Measurements from ENCODE around the gene EYA2.
"Not testable (repeated sequence)": the region's sequence is repeated elsewhere in the genome, so short reads cannot be mapped to it uniquely, and the experiment has no call there.

The EYA2 gene

GRCh38 chr20:46894579-46894958 is at the start of gene EYA2:
EYA2 (plus strand) TSS chr20:46894843; CDS start chr20:46990011, 95,168 bp downstream.
- DNase-seq: peak; percentile 53

- DNase-seq: no peak
Measured at GRCh38 chr20:46844965-46845364, 49.7 kb upstream of the EYA2 start.

GRCh38 chr20:46849269-46849668 is 45.4 kb upstream of the EYA2 start:
- DNase-seq: no peak

GRCh38 chr20:46849751-46850150 is 44.9 kb upstream of the EYA2 start:
- DNase-seq: no peak

GRCh38 chr20:46850416-46850815 is 44.2 kb upstream of the EYA2 start:
- no peak for DNase-seq

GRCh38 chr20:46850896-46851295 is 43.7 kb upstream of the EYA2 start:
- no peak for DNase-seq

- DNase-seq: no peak
Measured at GRCh38 chr20:46851746-46852145, 42.9 kb upstream of the EYA2 start.

- no peak for DNase-seq
Measured at GRCh38 chr20:46852313-46852712, 42.3 kb upstream of the EYA2 start.

GRCh38 chr20:46853926-46854325 is 40.7 kb upstream of the EYA2 start:
- DNase-seq: no peak

GRCh38 chr20:46857061-46857831 is 37.4 kb upstream of the EYA2 start:
- no peak for DNase-seq

GRCh38 chr20:46865824-46866223 is 28.8 kb upstream of the EYA2 start:
- no peak for DNase-seq

- DNase-seq: no peak
Measured at GRCh38 chr20:46870041-46870440, 24.6 kb upstream of the EYA2 start.

- DNase-seq: no peak
Measured at GRCh38 chr20:46872328-46873211, 22.1 kb upstream of the EYA2 start.

GRCh38 chr20:46875059-46875458 is 19.6 kb upstream of the EYA2 start:
- no peak for DNase-seq

- no peak for DNase-seq
Measured at GRCh38 chr20:46879386-46879785, 15.3 kb upstream of the EYA2 start.

- DNase-seq: not testable (repeated sequence)
Measured at GRCh38 chr20:46879963-46880362, 14.7 kb upstream of the EYA2 start.

GRCh38 chr20:46883892-46884291 is 10.8 kb upstream of the EYA2 start:
- no peak for DNase-seq

GRCh38 chr20:46890682-46891081 is 4.0 kb upstream of the EYA2 start:
- no peak for DNase-seq

- no peak for DNase-seq
Measured at GRCh38 chr20:46893051-46893450, 1.6 kb upstream of the EYA2 start.

- no peak for DNase-seq
Measured at GRCh38 chr20:46893877-46894578, 615 bp upstream of the EYA2 start.

GRCh38 chr20:46894971-46895905 is 595 bp downstream of the EYA2 start:
- DNase-seq: peak; percentile 48

- no peak for DNase-seq
Measured at GRCh38 chr20:46895906-46896242, 1.2 kb downstream of the EYA2 start.
